Activated CD4-positive, alpha-beta T cell treated with anti-CD3 and anti-CD28 coated beads, Interleukin-2, amount 50 U/mL, for 4 hours (primary cell): ENCODE measurements around the gene LARGE1.
"Not testable (repeated sequence)": the region's sequence is repeated elsewhere in the genome, so short reads cannot be mapped to it uniquely, and the experiment has no call there.

Source experiments
- DNase-seq, 2 experiments: peaks; one replicate each; pipeline ENCODE4 v3.0.0-alpha.2; 2020

LARGE1 gene

DNA sequence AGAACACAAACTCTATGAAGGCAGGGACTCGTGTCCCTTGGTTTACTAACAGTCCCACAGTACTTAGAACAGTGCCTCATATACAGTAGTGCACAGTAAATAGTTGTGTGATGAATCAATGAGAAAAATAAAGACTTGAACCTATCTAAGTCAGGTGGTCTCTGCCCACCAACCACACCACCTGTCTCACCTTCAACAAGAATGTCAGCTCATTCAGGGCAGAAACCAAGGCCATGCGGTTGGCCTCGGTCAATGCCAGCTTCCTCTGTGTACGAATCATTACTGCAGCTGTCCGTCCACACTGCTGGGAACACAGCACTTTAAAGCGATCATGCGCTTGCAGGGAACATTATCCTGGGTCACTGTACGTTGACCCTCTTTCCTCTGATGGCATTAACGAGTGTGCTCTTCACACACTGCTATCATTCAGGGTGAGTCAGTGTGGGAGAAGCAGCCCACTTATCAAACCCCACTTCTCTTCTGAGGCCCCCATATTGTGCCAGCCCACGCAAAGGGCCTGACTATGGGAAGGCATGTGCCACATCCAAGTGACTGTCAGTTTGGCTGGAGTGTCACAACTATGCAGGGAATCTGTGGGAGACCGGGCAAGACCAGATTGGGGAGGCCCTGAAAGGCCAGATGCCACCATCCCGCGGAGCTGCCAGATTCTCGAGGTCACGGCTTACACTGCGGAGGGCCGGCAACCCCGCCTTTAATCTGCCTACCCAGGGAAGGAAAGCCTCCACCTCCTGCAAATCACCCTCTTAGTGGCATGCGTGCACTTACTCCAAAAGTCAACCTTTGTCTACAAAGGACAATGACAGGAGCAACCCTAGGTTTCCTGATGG is 36.1 kb downstream of the LARGE1 start:
- DNase-seq = no peak

DNA sequence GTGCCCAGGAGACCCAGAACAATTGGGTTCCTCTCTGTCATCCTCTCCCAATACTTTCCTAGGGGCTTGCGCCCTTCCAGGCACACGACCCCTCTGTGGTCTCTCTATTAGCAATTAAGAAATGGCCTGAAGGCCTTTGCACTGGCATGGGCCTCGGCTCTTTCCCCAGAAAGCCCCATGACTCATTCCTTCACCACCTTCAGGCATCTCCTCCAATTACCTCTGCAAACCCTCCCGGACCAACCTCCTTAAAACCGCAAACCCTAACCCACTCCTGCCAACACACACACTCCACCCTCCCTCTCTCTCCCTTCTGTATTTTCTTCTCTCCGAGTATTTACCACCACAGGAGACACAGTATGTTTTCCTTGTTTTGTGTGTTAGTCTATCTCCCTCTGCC is 36.7 kb downstream of the LARGE1 start:
- no peak for DNase-seq

DNA sequence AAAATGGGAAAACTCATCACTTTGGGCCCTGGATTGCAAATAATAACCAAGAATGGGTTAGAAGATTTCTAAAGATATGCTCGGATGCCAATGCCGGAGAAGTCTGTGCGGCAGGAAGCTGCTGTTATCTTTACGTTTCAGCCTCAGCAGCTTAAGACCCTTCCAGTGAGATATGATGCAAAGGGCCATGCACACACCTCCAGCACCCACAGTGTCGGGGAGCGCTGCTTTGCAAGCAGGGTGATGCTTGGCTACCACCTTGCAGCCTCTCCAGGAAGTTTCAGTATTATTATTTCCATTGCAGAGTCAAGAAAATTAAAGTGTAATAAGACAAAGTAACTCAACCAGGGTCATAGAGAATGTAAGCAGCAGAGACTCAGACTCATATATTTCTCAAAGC is 37.3 kb downstream of the LARGE1 start:
- DNase-seq = no peak

DNA sequence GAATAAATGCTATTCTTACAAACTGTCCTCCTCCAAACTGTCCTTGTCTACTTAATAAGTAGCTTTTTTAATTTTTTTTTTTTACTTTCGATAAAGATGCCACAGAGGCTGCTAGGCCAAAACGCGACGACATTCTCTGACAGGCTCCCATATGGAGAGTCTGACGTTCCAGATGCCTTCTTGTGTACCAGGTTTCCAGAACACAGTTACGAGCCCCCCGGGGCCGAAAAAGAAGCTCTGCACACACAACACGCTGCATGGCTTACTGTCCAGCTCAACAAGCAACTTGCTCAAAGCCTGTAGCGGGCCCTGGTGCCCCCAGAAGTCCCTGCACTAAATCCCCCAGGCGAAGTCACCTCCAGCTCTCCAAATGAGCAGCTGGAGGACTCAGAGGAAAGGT is 39.3 kb downstream of the LARGE1 start:
- no peak for DNase-seq

DNA sequence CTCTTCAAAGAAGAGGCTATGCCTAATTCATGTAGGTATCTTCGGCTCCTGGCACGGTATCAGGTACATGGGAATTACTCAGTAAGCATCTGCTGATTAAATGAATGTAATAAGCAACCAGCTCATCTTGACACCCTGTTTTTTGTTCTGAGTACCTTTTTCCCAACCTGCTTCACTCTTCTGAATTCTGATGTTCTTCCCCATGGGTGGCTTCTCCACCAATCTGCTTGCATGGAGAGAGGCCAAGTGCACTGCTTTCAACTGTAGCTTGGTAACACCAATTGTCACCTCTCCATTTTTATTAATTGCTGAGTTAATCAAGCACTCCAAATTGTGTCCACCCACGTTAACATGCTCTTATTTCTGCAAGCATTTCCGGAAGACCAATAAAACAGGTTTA is 40.5 kb downstream of the LARGE1 start:
- DNase-seq = no peak

DNA sequence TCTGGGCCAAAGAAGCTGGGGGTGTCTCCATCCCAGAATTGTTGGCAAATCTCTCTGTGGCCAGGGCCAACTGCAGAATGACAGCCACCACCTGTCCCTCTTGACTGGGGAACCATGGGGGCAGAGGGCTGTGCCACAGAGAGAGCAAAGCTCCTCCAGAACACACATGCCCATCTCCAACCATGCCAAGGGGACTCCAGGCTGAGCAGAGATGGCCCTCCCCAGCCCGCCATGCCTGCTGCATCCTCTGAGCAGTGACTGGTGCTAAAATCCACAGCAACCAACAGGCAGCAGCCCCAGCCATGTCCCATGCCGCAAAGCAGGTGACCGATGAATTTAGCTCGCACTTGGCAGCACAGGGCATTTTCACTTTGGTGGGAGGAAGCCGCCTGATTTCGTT is 45.0 kb downstream of the LARGE1 start:
- DNase-seq = no peak

DNA sequence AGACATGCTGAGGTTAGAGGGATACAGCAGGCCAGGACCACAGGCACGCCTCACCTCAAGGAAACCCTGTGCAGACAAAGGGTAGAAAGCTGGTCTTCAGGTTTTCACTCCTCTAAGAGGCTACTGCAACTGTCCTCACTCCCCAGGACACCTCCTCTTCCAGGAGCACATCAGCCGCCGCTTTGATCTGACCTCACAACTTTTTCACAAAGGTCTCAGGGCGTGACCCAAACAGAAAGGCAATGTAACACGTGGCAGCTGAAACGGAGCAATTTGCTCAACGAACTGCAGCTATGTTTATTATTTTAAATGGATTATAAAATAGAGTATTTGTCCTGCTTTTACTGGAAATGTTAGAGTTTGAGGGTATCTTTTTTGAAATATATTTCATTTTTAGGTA is 46.1 kb downstream of the LARGE1 start:
- DNase-seq = no peak

DNA sequence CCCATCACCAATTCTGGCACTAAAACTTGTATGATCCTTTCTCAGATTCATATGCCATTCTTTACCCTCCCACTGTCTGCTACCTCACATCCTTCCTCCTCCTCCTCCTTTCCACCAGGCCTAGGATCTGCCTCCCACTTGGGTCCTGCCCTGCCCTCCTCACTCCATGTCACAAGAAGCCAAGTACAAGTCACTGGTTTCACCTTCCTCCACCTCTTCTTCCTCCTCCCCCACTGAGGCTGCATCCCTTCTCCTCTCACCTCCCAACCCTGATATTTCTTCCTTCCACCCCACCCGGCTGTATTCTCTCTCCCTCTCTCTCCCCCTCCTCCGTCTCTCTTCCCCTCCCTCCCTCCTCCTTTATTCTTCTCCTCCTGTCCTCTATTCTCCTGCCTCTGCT is 46.6 kb downstream of the LARGE1 start:
- no peak for DNase-seq

DNA sequence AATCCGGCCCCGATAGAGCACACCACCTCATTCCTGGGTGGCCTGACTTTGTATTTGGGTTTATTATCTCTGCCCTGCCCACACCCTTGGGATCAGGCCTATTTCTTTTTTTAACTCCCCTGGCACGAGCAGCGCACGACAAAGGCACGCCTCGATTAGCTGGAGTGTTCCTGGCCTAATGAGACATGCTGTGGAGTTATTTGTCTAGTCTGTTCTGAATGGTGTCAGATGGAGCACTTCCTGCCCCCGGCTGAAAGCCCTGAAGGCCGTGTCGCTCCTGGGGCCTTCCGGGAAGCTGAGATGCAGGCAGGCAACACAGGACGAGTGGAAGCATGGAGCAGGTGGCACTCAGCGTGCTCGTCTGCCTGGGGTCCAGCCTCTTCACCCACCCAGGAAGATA is 47.1 kb downstream of the LARGE1 start:
- DNase-seq = no peak

DNA sequence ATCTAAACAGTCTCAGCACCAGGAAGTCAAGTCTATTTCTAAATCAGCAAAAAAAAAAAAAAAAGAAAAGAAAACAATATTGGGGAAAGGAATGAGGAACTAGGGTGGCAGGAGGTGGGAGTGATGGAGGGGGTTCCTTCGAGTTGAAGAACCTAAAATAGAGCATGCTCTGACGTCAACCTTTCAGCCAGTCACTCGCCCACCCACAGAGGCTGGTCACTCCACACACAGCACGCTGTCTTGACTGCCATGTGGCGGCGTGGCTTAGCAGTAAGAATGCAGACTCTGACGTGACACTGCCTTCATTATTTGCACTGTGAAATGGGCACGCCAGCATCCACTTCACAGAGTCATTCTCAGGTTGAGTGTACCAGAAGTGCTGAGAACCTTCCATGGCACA is 48.3 kb downstream of the LARGE1 start:
- no peak for DNase-seq

DNA sequence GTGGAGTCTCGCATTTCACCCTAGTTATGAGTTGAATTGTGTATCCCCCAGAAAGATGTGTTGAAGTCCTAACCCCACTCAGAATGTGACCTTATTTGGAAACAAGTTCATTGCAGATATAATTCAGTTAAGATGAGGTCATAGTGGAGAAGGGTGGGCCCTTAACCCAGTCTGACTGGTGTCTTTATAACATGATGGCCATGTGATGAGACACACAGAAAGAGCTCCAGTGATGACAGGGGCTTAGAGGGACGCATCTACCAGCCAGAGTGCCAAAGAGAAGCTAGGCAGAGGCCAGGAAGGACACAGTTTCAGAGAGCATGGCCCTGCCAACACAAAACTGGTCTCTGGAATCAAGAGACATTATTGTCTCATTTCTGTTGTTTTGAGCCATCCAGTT is 50.3 kb downstream of the LARGE1 start:
- no peak for DNase-seq

DNA sequence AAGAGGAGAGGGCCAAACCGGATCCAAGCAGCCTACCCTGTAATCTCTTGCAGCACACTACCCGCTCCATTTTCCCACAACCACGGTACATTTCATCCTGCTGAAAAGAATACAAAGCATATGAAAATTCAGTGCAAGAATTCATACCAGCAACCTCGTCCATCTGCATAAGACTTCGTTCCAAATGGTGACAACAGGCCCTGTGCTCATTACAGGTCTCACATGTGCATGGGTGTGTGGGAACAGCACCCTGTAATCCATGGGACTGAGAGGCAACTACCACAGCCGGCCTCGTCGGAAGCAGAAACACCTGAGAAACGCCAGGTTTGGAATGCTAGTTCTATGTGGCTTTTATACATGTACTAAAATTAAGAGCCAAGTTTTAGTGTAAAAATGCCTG is 52.3 kb downstream of the LARGE1 start:
- no peak for DNase-seq

DNA sequence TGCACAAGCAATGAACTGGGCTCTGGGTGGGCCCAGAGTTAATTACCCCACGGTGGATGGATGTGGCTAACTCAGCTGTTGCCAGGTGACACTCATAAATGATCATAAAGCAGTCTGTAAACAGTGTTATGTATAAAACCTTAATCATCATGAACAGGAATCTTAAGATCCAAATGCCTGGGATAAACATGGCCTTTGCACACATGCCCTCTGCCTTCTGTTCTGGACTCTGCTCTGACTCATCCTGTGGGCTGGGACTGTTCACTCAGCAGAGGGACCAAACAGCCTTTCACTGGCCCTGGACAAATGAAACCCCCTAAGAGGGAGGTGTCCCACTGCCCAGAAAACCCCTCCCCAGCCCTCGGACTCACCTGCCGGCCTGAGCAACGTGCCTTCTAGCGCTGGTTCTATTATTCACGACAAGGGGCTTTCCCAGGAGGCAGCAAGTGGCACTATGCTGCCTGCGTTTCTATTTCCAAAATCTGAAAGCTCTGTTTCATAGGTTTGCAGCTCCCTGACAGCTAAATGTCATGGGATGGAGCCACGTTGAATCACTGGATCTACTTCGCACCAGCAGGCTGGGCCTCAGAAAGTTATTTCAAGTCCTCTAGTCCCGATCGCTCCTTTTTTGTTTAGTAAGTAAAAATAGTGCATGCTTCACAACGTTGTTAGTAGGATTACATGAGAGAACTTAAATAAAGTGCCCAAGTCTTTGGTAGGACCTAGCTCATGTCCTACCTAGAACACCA is 53.0 kb downstream of the LARGE1 start:
- no peak for DNase-seq

DNA sequence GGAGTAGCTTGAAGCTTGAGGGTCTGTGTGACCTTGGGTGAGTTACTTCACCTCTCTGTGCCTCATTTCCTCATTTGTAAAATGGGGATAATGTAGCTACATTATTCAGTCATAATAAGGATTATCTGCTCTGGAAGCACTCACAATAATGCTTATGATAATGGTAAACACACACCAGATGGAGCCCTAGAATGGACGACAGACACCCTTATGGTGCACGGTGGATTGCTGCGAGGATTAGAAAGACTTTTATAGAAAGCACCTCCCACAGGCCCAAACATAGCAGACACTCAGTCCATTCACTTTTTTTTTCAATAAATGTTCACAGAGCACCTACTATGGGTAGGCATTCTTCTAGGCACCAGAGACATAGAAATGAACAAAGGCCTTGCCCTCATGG is 53.8 kb downstream of the LARGE1 start:
- DNase-seq = no peak

DNA sequence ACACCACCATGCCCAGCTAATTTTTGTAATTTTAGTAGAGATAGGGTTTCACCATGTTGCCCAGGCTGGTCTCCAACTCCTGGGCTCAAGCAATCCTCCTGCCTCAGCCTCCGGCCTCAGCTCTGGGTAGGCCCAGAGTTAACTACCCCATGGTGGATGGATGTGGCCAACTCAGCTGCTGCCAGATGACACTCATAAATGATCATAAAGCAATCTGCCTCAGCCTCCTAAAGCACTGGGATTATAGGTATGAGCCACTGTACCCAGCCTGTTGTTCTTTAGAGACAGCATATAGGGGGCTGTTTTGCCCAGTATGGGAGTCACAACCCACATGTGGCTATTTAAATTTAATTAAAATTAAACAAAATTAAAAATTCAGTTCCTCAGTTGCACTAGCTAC is 54.3 kb downstream of the LARGE1 start:
- DNase-seq = no peak

DNA sequence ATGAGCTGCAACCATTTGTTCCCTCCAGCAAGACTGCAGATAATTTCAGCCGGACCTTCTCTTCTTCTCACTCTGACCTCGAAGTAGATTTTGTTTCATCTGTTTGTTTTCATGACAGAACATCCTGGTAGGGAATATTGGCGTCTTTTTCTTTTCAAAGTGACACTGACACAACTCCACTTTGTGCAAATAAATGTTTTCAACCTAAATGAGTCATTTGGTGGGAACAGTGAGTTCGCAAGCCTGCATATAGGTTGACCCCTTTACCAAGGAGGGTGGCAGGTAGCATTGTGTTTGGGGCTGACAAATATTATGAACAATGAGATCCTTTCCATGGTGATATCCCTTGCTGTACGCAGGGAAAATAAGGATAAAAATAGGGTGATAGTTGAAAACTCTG is 55.0 kb downstream of the LARGE1 start:
- no peak for DNase-seq

DNA sequence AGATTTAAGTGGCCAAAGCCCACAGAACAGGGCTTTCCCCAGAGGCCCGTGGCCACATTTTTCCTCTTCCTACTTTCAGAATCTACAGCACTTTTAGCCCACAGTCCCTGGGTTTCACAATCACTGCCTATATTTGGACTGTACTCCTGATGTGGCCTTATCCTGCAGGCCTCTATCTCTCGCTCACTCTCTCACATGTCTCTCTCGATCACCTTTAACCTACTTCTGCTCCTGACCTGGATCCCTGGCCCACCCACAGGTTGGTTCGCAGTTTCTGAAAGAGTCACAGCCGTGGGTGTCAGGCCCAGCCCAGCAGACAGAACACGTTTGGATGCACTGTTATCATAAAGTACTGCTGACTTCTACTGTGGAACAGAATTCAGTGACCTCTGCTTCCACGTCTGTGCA is 55.5 kb downstream of the LARGE1 start:
- DNase-seq = no peak

DNA sequence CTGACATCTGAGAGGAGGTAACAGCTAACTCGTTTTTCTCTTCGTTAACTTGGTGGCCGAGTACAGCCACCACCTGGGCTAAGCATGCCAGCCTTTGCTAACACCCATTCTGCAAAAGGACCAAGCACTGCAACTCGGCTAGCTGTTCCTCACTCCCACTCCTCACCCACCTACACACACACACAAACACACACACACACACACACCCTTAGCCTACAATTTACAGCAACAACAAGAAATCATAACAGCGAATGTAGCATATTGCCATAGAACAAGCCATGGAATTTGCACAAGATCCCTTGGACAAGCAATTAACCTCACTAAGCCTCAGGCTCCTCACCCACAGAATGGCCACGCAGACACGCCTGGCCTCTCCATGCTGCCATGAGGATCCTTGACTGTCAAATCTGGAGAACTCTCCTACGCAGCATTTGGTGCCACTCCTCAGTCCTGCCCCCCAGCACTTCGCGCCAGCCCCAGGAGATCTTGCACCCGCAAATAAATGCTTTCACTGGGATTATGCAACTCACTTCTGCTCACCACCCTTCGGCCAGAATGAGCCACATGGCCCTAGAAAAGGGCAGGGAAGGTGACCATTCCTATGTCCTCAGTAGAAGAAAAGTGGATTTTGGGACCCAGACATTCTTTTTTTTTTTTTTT is 58.9 kb downstream of the LARGE1 start:
- DNase-seq = no peak

DNA sequence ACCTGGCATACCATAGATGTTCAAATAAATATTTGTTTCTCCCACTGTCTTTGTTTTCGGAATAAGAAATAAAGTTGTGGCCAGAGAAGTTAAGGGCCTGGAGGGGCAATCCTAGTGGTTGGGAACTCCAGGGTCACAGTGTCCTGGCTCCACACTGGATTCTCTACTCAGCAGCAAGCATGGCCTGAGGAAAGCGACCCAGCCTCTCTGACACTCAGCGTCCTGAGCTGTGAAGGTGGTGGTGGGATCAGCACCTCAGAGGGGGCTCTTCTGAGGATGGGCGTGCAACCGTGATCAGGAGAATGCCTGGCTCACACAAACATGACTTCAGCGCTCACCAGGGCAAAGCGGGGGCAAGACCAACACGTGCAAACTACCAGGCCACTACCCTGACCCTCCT is 59.9 kb downstream of the LARGE1 start:
- DNase-seq = no peak

DNA sequence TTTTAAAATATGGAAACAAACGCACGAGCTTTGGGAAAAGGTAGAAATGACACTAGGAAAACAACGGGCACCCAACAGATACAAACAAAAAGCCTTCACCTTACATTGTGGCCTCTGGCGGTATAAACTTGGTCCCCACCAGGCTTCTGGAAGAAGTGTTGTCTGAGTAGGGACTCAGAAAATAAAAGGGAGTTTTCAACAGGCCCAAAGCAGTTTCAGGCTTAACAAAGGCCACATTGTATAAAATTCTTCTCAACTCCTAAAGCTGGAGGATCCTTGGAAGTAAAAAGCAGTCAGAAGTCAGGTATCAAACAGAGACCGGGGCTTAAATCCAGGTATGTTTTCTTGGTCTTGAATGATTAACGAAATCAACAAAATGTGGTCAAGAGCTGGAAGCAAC is 61.0 kb downstream of the LARGE1 start:
- DNase-seq = no peak

DNA sequence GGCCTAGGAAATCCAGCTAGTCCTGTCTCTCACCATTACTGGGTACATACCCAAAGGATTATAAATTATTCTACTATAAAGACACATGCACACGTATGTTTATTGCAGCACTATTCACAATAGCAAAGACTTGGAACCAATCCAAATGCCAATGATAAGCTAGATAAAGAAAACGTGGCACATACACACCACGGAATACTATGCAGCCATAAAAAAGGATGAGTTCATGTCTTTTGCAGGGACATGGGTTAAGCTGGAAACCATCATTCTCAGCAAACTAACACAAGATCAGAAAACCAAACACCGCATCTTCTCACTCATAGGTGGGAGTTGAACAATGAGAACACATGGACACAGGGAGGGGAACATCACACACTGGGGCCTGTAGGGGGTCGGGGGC is 61.6 kb downstream of the LARGE1 start:
- not testable (repeated sequence) for DNase-seq

DNA sequence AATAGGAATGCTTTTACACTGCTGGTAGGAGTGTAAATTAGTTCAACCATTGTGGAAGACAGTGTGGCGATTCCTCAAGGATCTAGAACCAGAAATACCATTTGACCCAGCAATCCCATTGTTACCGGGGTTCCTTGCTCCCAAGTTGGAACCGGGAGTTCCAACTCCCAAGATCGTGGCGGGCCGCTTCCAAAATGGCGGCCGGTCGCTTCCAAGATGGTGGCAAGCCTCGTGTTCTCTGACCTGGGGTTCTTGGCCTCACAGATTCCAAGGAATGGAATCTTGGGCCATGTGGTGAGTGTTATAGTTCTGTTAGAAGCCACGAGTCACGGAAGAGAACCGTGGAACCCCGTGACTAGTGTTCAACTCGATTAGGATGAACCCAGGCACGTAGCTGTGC is 62.5 kb downstream of the LARGE1 start:
- DNase-seq = not testable (repeated sequence)

DNA sequence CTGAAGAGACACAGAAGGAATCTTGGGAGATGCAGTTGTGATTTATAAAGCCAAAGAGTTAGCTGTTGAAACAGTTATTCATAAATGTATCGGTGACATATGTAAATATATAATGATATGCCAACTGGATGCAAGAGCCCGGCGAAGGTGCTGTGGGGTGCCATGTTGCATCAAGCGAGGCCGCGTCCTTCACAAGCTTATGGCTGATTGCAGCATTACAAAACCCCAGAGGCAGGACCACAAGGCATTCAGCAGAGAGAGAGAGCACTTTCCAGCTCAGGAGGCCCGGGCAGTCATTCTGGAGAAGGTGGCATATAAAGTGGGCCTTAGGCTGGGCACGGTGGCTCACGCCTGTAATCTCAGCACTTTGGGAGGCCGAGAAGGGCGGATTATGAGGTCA is 65.6 kb downstream of the LARGE1 start:
- no peak for DNase-seq
